Measurements from ENCODE around the gene PRKN.

Gene PRKN

GRCh38 chr6:161798844-161799394 lies 928.6 kb downstream of the PRKN start:
- Histone ChIP-seq H3K27ac (ENCODE audit: insufficient read depth, low read depth, low read length, poor library complexity, severe bottlenecking) (no peak overlapping the region), H3K4me1 (ENCODE audit: control insufficient read depth, insufficient read depth, low read length) (no peaks in the 10 kb centered on the region), H3K36me3 (ENCODE audit: control insufficient read depth, insufficient read depth, low read length) (no peaks in the 10 kb centered on the region), H3K9me3 (ENCODE audit: control insufficient read depth, low read length) (no peaks in the 10 kb centered on the region), H3K27me3 (ENCODE audit: control insufficient read depth, insufficient read depth, low read length, poor library complexity, severe bottlenecking) (no peaks in the 10 kb centered on the region), H3K4me3 (ENCODE audit: insufficient read depth, low read depth, low read length) (no peak overlapping the region)
- WGBS, 2 experiments: 79 to 81% methylated on average over 7 of the region's 7 CpGs

- Histone ChIP-seq H3K27me3 (ENCODE audit: control insufficient read depth, insufficient read depth, low read length, poor library complexity, severe bottlenecking) (no peaks in the 10 kb centered on the region), H3K27ac (ENCODE audit: insufficient read depth, low read depth, low read length, poor library complexity, severe bottlenecking) (no peak overlapping the region), H3K36me3 (ENCODE audit: control insufficient read depth, insufficient read depth, low read length) (no peaks in the 10 kb centered on the region), H3K4me1 (ENCODE audit: control insufficient read depth, insufficient read depth, low read length) (no peaks in the 10 kb centered on the region), H3K9me3 (ENCODE audit: control insufficient read depth, low read length) (no peaks in the 10 kb centered on the region), H3K4me3 (ENCODE audit: insufficient read depth, low read depth, low read length) (no peak overlapping the region)
- WGBS, 2 experiments: 95 to 100% methylated on average over 1 of the region's 1 CpG
Measured at GRCh38 chr6:161796681-161797080, 930.9 kb downstream of the PRKN start.

GRCh38 chr6:161792851-161793493 lies 934.6 kb downstream of the PRKN start:
- Histone ChIP-seq H3K36me3 (ENCODE audit: control insufficient read depth, insufficient read depth, low read length) (no peaks in the 10 kb centered on the region), H3K27ac (ENCODE audit: insufficient read depth, low read depth, low read length, poor library complexity, severe bottlenecking) (no peak overlapping the region), H3K4me1 (ENCODE audit: control insufficient read depth, insufficient read depth, low read length) (no peaks in the 10 kb centered on the region), H3K27me3 (ENCODE audit: control insufficient read depth, insufficient read depth, low read length, poor library complexity, severe bottlenecking) (no peaks in the 10 kb centered on the region), H3K4me3 (ENCODE audit: insufficient read depth, low read depth, low read length) (no peak overlapping the region), H3K9me3 (ENCODE audit: control insufficient read depth, low read length) (no peaks in the 10 kb centered on the region)
- 91 to 92% methylated on average over 7 to 8 of the region's 8 CpGs for WGBS, 2 experiments

GRCh38 chr6:161788531-161788930 lies 939.0 kb downstream of the PRKN start:
- Histone ChIP-seq H3K4me3 (ENCODE audit: insufficient read depth, low read depth, low read length) (no peak overlapping the region), H3K9me3 (ENCODE audit: control insufficient read depth, low read length) (no peaks in the 10 kb centered on the region), H3K27me3 (ENCODE audit: control insufficient read depth, insufficient read depth, low read length, poor library complexity, severe bottlenecking) (no peaks in the 10 kb centered on the region), H3K27ac (ENCODE audit: insufficient read depth, low read depth, low read length, poor library complexity, severe bottlenecking) (no peak overlapping the region), H3K36me3 (ENCODE audit: control insufficient read depth, insufficient read depth, low read length) (no peaks in the 10 kb centered on the region), H3K4me1 (ENCODE audit: control insufficient read depth, insufficient read depth, low read length) (no peaks in the 10 kb centered on the region)
- 89 to 95% methylated on average over 4 of the region's 4 CpGs for WGBS, 2 experiments

GRCh38 chr6:161772176-161772575 lies 955.4 kb downstream of the PRKN start:
- Histone ChIP-seq H3K4me1 (ENCODE audit: control insufficient read depth, insufficient read depth, low read length) (no peaks in the 10 kb centered on the region), H3K9me3 (ENCODE audit: control insufficient read depth, low read length) (no peaks in the 10 kb centered on the region), H3K27ac (ENCODE audit: insufficient read depth, low read depth, low read length, poor library complexity, severe bottlenecking) (no peak overlapping the region), H3K36me3 (ENCODE audit: control insufficient read depth, insufficient read depth, low read length) (no peaks in the 10 kb centered on the region), H3K27me3 (ENCODE audit: control insufficient read depth, insufficient read depth, low read length, poor library complexity, severe bottlenecking) (no peaks in the 10 kb centered on the region), H3K4me3 (ENCODE audit: insufficient read depth, low read depth, low read length) (no peak overlapping the region)
- WGBS, 2 experiments: 94 to 98% methylated on average over 7 of the region's 7 CpGs

GRCh38 chr6:161761966-161762365 lies 965.6 kb downstream of the PRKN start:
- no peaks in the 10 kb centered on the region for H3K4me1 ChIP-seq (ENCODE audit: control insufficient read depth, insufficient read depth, low read length)
- H3K27ac ChIP-seq (ENCODE audit: insufficient read depth, low read depth, low read length, poor library complexity, severe bottlenecking): no peak overlapping the region
- H3K4me3 ChIP-seq (ENCODE audit: insufficient read depth, low read depth, low read length): no peak overlapping the region
- no peaks in the 10 kb centered on the region for H3K9me3 ChIP-seq (ENCODE audit: control insufficient read depth, low read length)
- 93 to 95% methylated on average over 6 of the region's 6 CpGs for WGBS, 2 experiments
- H3K27me3 ChIP-seq (ENCODE audit: control insufficient read depth, insufficient read depth, low read length, poor library complexity, severe bottlenecking): no peaks in the 10 kb centered on the region
- no peaks in the 10 kb centered on the region for H3K36me3 ChIP-seq (ENCODE audit: control insufficient read depth, insufficient read depth, low read length)

- Histone ChIP-seq H3K4me3 (ENCODE audit: insufficient read depth, low read depth, low read length) (no peak overlapping the region), H3K27me3 (ENCODE audit: control insufficient read depth, insufficient read depth, low read length, poor library complexity, severe bottlenecking) (no peaks in the 10 kb centered on the region), H3K4me1 (ENCODE audit: control insufficient read depth, insufficient read depth, low read length) (no peaks in the 10 kb centered on the region), H3K36me3 (ENCODE audit: control insufficient read depth, insufficient read depth, low read length) (no peaks in the 10 kb centered on the region), H3K27ac (ENCODE audit: insufficient read depth, low read depth, low read length, poor library complexity, severe bottlenecking) (no peak overlapping the region), H3K9me3 (ENCODE audit: control insufficient read depth, low read length) (no peaks in the 10 kb centered on the region)
- 75 to 77% methylated on average over 5 of the region's 5 CpGs for WGBS, 2 experiments
Measured at GRCh38 chr6:161755080-161755479, 972.5 kb downstream of the PRKN start.

GRCh38 chr6:161750686-161751085 lies 976.9 kb downstream of the PRKN start:
- H3K4me1 ChIP-seq (ENCODE audit: control insufficient read depth, insufficient read depth, low read length): peaks cover 3% of the 10 kb centered on the region
- no peaks in the 10 kb centered on the region for H3K36me3 ChIP-seq (ENCODE audit: control insufficient read depth, insufficient read depth, low read length)
- 94 to 100% methylated on average over 2 of the region's 3 CpGs for WGBS, 2 experiments

GRCh38 chr6:161749576-161749975 lies 978.0 kb downstream of the PRKN start:
- no peak overlapping the region for H3K4me3 ChIP-seq (ENCODE audit: insufficient read depth, low read depth, low read length)
- H3K27me3 ChIP-seq (ENCODE audit: control insufficient read depth, insufficient read depth, low read length, poor library complexity, severe bottlenecking): no peaks in the 10 kb centered on the region
- H3K36me3 ChIP-seq (ENCODE audit: control insufficient read depth, insufficient read depth, low read length): no peaks in the 10 kb centered on the region
- H3K27ac ChIP-seq (ENCODE audit: insufficient read depth, low read depth, low read length, poor library complexity, severe bottlenecking): no peak overlapping the region
- peaks cover 3% of the 10 kb centered on the region for H3K4me1 ChIP-seq (ENCODE audit: control insufficient read depth, insufficient read depth, low read length)
- no peaks in the 10 kb centered on the region for H3K9me3 ChIP-seq (ENCODE audit: control insufficient read depth, low read length)
- 61 to 63% methylated on average over 4 of the region's 4 CpGs for WGBS, 2 experiments

More at GRCh38 chr6:161750686-161751085, 976.9 kb downstream of the PRKN start:
- Histone ChIP-seq H3K27ac (ENCODE audit: insufficient read depth, low read depth, low read length, poor library complexity, severe bottlenecking) (no peak overlapping the region), H3K9me3 (ENCODE audit: control insufficient read depth, low read length) (no peaks in the 10 kb centered on the region), H3K27me3 (ENCODE audit: control insufficient read depth, insufficient read depth, low read length, poor library complexity, severe bottlenecking) (no peaks in the 10 kb centered on the region), H3K4me3 (ENCODE audit: insufficient read depth, low read depth, low read length) (no peak overlapping the region)

- H3K9me3 ChIP-seq (ENCODE audit: control insufficient read depth, low read length): no peaks in the 10 kb centered on the region
- H3K4me1 ChIP-seq (ENCODE audit: control insufficient read depth, insufficient read depth, low read length): peaks cover 3% of the 10 kb centered on the region
- H3K4me3 ChIP-seq (ENCODE audit: insufficient read depth, low read depth, low read length): no peak overlapping the region
- no peak overlapping the region for H3K27ac ChIP-seq (ENCODE audit: insufficient read depth, low read depth, low read length, poor library complexity, severe bottlenecking)
- 50 to 53% methylated on average over 15 to 17 of the region's 18 CpGs for WGBS, 2 experiments
- H3K27me3 ChIP-seq (ENCODE audit: control insufficient read depth, insufficient read depth, low read length, poor library complexity, severe bottlenecking): no peaks in the 10 kb centered on the region
- no peaks in the 10 kb centered on the region for H3K36me3 ChIP-seq (ENCODE audit: control insufficient read depth, insufficient read depth, low read length)
Measured at GRCh38 chr6:161748535-161749416, 978.8 kb downstream of the PRKN start.
